ENCODE results near the gene HDGF. TPM values are rescaled to one million over a fixed set of nuclear protein-coding genes. Genes with fewer than 3 reads are reported as not detected.
A peak's percentile ranks its signal among the peaks of the same experiment; 100 is the strongest.

The HDGF gene
- total and polyA plus RNA-seq, 2 experiments from 2014 or later = 106 to 251 TPM

- DNase-seq (ENCODE audit: low spot score) = peak; percentile 100
- peak; percentile 90 for ATAC-seq
- Histone ChIP-seq H3F3A (replicated peaks; ENCODE audit: low read depth) (peaks cover 22% of the 10 kb centered on the region), H2AFZ (peak within 1 kb of the TSS; percentile 5; the same call in 1 of the 2 replicates), H4K20me1 (replicated peaks; ENCODE audit: insufficient read depth) (peaks cover 7% of the 10 kb centered on the region), H3K9me2 (ENCODE audit: insufficient read depth) (no peaks in the 10 kb centered on the region), H3K4me1 (ENCODE audit: insufficient read depth) (peaks cover 34% of the 10 kb centered on the region), H3K79me2 (replicated peaks; ENCODE audit: insufficient read depth) (peaks cover 19% of the 10 kb centered on the region), H3K27me3 (ENCODE audit: insufficient read depth) (no peaks in the 10 kb centered on the region), H3K4me2 (peak within 1 kb of the TSS; percentile 87), H3K4me3 (peak within 1 kb of the TSS; percentile 62), H3K27ac (ENCODE audit: low read depth) (peak within 1 kb of the TSS; percentile 84), H3K36me3 (ENCODE audit: insufficient read depth) (peaks cover 5% of the 10 kb centered on the region; the same call in 1 of the 2 replicates)
- peak within 1 kb of the TSS; percentile 99 for H3K27ac Mint-ChIP-seq
- H3K4me1 Mint-ChIP-seq = peaks cover 28% of the 10 kb centered on the region
- H3K36me3 Mint-ChIP-seq (ENCODE audit: low read depth) = peaks cover 55% of the 10 kb centered on the region
- peak within 1 kb of the TSS; percentile 98 for H3K4me3 Mint-ChIP-seq
- TF ChIP-seq POLR2AphosphoS5 (IDR thresholded peaks at IDR 0.05; ENCODE audit: low read depth) (peak; percentile 87), EZH2 (IDR thresholded peaks at IDR 0.05; ENCODE audit: low read depth, unreplicated experiment) (no peak), NANOG (IDR thresholded peaks at IDR 0.05; ENCODE audit: borderline replicate concordance) (peak; percentile 28; the same call in 1 of the 2 replicates), JUNB (IDR thresholded peaks at IDR 0.05; ENCODE audit: unreplicated experiment) (no peak), ZNF462 (CRISPR knock-in tag; IDR thresholded peaks at IDR 0.05) (no peak), EZH2phosphoT487 (IDR thresholded peaks at IDR 0.05; ENCODE audit: unreplicated experiment) (no peak), STAT1 (IDR thresholded peaks at IDR 0.05; ENCODE audit: unreplicated experiment) (no peak), ETS1 (IDR thresholded peaks at IDR 0.05) (peak; percentile 100), CREB1 (CRISPR knock-in tag; IDR thresholded peaks at IDR 0.05; ENCODE audit: low read depth) (peak; percentile 82; the same call in 1 of the 2 replicates), ZNF114 (CRISPR knock-in tag; IDR thresholded peaks at IDR 0.05) (0 out of 2 replicates have a peak, but pooled peaks have one; percentile 25), ZNF331 (CRISPR knock-in tag; IDR thresholded peaks at IDR 0.05; ENCODE audit: low read depth) (no peak; the same call in 1 of the 2 replicates), CTCF (conservative IDR thresholded peaks at IDR 0.05; ENCODE audit: low read depth in 2 of 2) (no peak), REST (IDR thresholded peaks at IDR 0.05; ENCODE audit: unreplicated experiment) (peak; percentile 6)
- H3K27me3 Mint-ChIP-seq (ENCODE audit: insufficient read depth, low read depth, poor library complexity) = peaks cover 25% of the 10 kb centered on the region
- no peaks in the 10 kb centered on the region; the same call in 2 of the 3 replicates for H3K9me3 Mint-ChIP-seq
Observed at GRCh38 chr1:156740741-156741480, 10.6 kb downstream of the HDGF start, which contains the start of gene MRPL24. TSS of gene MRPL24 (minus strand) at chr1:156741088. CDS start at chr1:156738704, 2,384 bp downstream.

All from GM23338 (cell line).